Activated naive CD4-positive, alpha-beta T cell treated with anti-CD3 and anti-CD28 coated beads, Interleukin-2, amount 50 U/mL, for 24 hours (primary cell): Measurements from ENCODE around the gene NAGLU.
"Not testable (repeated sequence)": the region's sequence is repeated elsewhere in the genome, so short reads cannot be mapped to it uniquely, and the experiment has no call there.

Experiments
- H3K27ac Mint-ChIP-seq: one replicate; pipeline ENCODE4 v1.8.0; 2021; ENCODE audit warnings: mild to moderate bottlenecking, mixed read lengths
- H3K27me3 Mint-ChIP-seq: one replicate; pipeline ENCODE4 v1.8.0; 2021; ENCODE audit warnings: mixed read lengths
- H3K36me3 Mint-ChIP-seq: one replicate; pipeline ENCODE4 v1.8.0; 2021; ENCODE audit warnings: mixed read lengths
- H3K4me1 Mint-ChIP-seq: one replicate; pipeline ENCODE4 v1.8.0; 2021; ENCODE audit warnings: mixed read lengths
- H3K4me3 Mint-ChIP-seq: one replicate; pipeline ENCODE4 v1.8.0; 2021; ENCODE audit warnings: mild to moderate bottlenecking, mixed read lengths
- H3K9me3 Mint-ChIP-seq: one replicate; pipeline ENCODE4 v1.8.0; 2021; ENCODE audit warnings: mixed read lengths

Gene NAGLU

DNA sequence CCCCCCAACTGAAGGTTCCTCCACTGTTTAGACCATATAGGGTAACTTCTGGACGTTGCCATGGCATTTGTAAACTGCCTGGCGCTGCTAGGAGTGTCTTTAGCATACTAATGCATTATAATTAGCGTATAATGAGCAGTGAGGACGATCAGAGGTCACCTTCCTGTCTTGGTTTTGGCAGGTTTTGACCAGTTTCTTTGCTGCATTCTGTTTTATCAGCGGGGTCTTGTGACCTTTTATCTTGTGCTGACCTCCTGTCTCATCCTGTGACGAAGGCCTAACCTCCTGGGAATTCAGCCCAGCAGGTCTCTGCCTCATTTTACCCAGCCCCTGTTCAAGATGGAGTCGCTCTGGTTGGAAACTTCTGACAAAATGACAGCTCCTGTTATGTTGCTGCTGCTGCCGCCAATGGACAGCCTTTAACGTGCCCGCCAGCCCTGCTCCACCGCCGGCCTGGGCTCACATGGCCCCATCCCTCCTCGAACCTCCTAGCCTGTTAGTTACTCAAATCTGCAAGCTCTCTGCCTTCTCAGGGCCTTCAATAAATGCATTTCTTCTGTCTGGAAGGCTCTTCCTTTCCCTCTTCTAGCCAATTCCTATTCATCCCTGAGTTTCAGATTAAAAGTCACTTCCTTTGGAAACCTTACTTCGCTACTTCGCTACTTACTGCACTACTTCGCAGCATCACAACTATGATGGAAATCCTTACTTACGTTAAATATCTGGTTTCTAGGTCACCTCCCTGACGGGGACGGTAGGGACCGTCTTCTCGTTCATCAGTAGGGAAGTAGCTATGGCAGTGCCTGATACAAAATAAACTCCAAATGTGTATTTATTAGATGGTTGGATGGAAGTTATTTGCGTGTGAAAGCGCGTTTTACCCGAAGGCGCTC lies 640 bp upstream of the NAGLU start:
- H3K27me3 Mint-ChIP-seq = no peaks in the 10 kb centered on the region
- peak overlapping the region; percentile 79 for H3K27ac Mint-ChIP-seq
- H3K4me1 Mint-ChIP-seq = peaks cover 45% of the 10 kb centered on the region
- peaks cover 3% of the 10 kb centered on the region for H3K36me3 Mint-ChIP-seq
- no peaks in the 10 kb centered on the region for H3K9me3 Mint-ChIP-seq
- peak overlapping the region; percentile 88 for H3K4me3 Mint-ChIP-seq

- peak overlapping the region; percentile 81 for H3K27ac Mint-ChIP-seq
- H3K9me3 Mint-ChIP-seq = no peaks in the 10 kb centered on the region
- peaks cover 45% of the 10 kb centered on the region for H3K4me1 Mint-ChIP-seq
- H3K4me3 Mint-ChIP-seq = peak overlapping the region; percentile 87
- no peaks in the 10 kb centered on the region for H3K27me3 Mint-ChIP-seq
- H3K36me3 Mint-ChIP-seq = peaks cover 3% of the 10 kb centered on the region
Measured at GRCh38 chr17:42536372-42537155, 523 bp downstream of the NAGLU start.

- Mint-ChIP-seq H3K27ac (no peak overlapping the region), H3K9me3 (no peaks in the 10 kb centered on the region), H3K4me1 (peaks cover 43% of the 10 kb centered on the region), H3K27me3 (no peaks in the 10 kb centered on the region), H3K36me3 (peaks cover 3% of the 10 kb centered on the region), H3K4me3 (peak overlapping the region; percentile 87)
Measured at GRCh38 chr17:42537156-42537805, 1.2 kb downstream of the NAGLU start.

DNA sequence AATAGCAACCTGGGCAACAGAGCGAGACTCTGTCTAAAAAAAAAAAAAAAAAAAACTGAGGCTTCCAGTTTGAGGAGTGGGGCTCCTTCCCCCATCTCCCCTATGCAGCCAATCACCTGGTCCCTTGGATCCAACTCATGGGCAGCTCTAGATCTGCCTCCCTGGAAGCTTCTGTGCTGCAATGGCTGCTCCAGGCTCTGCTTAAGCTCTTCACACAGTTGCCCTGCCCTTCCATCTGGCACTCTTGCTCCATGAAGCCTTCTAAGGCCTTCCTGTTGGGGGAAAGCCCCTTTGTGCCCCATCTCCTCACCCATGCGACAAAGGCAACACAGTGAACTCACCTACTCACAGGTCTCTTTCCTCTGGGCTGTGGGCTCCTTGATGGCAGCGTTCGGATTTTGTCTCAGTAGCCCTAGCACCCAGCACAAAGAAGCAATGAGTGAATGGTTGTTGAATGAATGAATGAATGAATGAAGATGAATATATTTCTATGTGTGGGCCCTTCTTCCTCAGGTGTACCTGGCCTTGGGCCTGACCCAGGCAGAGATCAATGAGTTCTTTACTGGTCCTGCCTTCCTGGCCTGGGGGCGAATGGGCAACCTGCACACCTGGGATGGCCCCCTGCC lies 1.9 kb downstream of the NAGLU start:
- Mint-ChIP-seq H3K27me3 (no peaks in the 10 kb centered on the region), H3K9me3 (no peaks in the 10 kb centered on the region), H3K36me3 (peaks cover 3% of the 10 kb centered on the region), H3K27ac (no peak overlapping the region), H3K4me1 (peaks cover 43% of the 10 kb centered on the region), H3K4me3 (peak overlapping the region; percentile 72)

GRCh38 chr17:42538482-42538881 lies 2.4 kb downstream of the NAGLU start:
- Mint-ChIP-seq H3K4me1 (peaks cover 41% of the 10 kb centered on the region), H3K27me3 (no peaks in the 10 kb centered on the region), H3K9me3 (no peaks in the 10 kb centered on the region), H3K36me3 (peaks cover 3% of the 10 kb centered on the region), H3K4me3 (no peak overlapping the region), H3K27ac (no peak overlapping the region)

GRCh38 chr17:42540558-42540957 lies 4.5 kb downstream of the NAGLU start:
- H3K27me3 Mint-ChIP-seq, H3K27ac Mint-ChIP-seq, H3K4me3 Mint-ChIP-seq, H3K36me3 Mint-ChIP-seq, H3K9me3 Mint-ChIP-seq: not testable (repeated sequence)
- peaks cover 35% of the 10 kb centered on the region for H3K4me1 Mint-ChIP-seq

GRCh38 chr17:42541041-42541833 lies 5.2 kb downstream of the NAGLU start:
- no peaks in the 10 kb centered on the region for H3K27me3 Mint-ChIP-seq
- peak overlapping the region; percentile 62 for H3K4me3 Mint-ChIP-seq
- H3K9me3 Mint-ChIP-seq = no peaks in the 10 kb centered on the region
- H3K4me1 Mint-ChIP-seq = peaks cover 31% of the 10 kb centered on the region
- H3K27ac Mint-ChIP-seq = peak overlapping the region; percentile 62
- H3K36me3 Mint-ChIP-seq = peaks cover 3% of the 10 kb centered on the region

DNA sequence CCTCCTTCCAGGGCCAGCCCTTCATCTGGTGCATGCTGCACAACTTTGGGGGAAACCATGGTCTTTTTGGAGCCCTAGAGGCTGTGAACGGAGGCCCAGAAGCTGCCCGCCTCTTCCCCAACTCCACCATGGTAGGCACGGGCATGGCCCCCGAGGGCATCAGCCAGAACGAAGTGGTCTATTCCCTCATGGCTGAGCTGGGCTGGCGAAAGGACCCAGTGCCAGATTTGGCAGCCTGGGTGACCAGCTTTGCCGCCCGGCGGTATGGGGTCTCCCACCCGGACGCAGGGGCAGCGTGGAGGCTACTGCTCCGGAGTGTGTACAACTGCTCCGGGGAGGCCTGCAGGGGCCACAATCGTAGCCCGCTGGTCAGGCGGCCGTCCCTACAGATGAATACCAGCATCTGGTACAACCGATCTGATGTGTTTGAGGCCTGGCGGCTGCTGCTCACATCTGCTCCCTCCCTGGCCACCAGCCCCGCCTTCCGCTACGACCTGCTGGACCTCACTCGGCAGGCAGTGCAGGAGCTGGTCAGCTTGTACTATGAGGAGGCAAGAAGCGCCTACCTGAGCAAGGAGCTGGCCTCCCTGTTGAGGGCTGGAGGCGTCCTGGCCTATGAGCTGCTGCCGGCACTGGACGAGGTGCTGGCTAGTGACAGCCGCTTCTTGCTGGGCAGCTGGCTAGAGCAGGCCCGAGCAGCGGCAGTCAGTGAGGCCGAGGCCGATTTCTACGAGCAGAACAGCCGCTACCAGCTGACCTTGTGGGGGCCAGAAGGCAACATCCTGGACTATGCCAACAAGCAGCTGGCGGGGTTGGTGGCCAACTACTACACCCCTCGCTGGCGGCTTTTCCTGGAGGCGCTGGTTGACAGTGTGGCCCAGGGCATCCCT lies 7.4 kb downstream of the NAGLU start:
- H3K36me3 Mint-ChIP-seq = peaks cover 3% of the 10 kb centered on the region
- no peak overlapping the region for H3K27ac Mint-ChIP-seq

DNA sequence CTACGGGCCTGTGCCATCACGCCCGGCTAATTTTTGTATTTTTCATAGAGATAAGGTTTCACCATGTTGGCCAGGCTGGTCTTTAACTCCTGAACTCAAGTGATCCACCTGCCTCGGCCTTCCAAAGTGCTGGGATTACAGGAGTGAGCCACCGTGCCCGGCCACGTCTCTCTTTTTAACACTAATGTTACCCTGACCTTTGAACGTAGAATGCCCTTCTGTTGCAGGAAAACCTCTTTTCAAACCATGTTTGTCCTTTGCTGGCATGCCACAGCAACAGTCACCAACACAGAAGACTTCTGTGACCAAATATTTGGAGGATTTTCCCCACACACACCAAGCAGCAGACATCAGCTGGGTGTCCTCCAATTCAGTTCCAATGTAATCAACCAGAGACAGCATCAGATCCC lies 8.8 kb downstream of the NAGLU start:
- H3K27me3 Mint-ChIP-seq = no peaks in the 10 kb centered on the region
- no peak overlapping the region for H3K4me3 Mint-ChIP-seq
- H3K36me3 Mint-ChIP-seq = no peaks in the 10 kb centered on the region
- no peak overlapping the region for H3K27ac Mint-ChIP-seq
- peaks cover 18% of the 10 kb centered on the region for H3K4me1 Mint-ChIP-seq
- H3K9me3 Mint-ChIP-seq = no peaks in the 10 kb centered on the region

More for the DNA sequence above, 7.4 kb downstream of the NAGLU start:
- no peaks in the 10 kb centered on the region for H3K27me3 Mint-ChIP-seq
- H3K4me3 Mint-ChIP-seq = no peak overlapping the region
- H3K9me3 Mint-ChIP-seq = no peaks in the 10 kb centered on the region
- peaks cover 18% of the 10 kb centered on the region for H3K4me1 Mint-ChIP-seq

DNA sequence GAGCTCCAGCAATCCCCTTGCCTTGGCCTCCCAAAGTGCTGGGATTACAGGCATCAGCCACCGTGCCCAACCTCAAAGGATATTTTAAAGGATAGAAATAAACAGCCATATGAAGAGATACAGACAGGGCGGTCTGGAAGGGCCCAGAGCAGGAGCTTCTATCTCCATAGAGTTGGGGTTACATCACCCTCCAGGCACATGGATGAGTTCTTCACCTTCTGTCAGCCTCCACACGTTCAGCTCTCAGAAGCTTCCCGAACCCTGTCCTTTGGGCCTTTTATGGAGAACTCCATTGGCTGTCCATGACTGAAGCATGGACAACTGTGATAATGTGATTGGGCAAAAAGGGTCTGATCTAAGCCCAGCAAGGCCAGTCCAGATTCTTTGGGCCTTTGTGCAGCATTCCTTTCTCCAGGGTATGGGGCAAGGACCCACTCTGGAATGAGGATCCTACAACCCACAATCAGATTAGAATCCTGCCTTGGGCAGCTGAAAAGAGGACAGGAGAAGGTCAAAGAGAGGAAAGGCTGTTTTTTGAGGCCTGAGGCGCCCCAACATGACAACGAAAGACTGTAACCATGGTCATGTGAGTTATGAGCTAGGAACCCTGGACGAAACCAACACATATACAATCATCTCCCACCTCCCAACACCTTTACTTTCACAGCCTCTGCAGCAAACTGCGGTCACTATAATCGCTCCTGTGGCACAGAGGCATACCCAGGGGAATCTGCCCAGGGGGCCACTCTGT lies 9.9 kb downstream of the NAGLU start:
- not testable (repeated sequence) for H3K9me3 Mint-ChIP-seq, H3K36me3 Mint-ChIP-seq, H3K27ac Mint-ChIP-seq, H3K27me3 Mint-ChIP-seq, H3K4me3 Mint-ChIP-seq
- peaks cover 15% of the 10 kb centered on the region for H3K4me1 Mint-ChIP-seq

- Mint-ChIP-seq H3K4me1 (peaks cover 9% of the 10 kb centered on the region), H3K36me3 (no peaks in the 10 kb centered on the region), H3K9me3 (no peaks in the 10 kb centered on the region), H3K4me3 (no peak overlapping the region), H3K27ac (no peak overlapping the region), H3K27me3 (no peaks in the 10 kb centered on the region)
Measured at GRCh38 chr17:42547001-42547461, 11.0 kb downstream of the NAGLU start.

- no peaks in the 10 kb centered on the region for H3K27me3 Mint-ChIP-seq
- H3K4me1 Mint-ChIP-seq = peaks cover 9% of the 10 kb centered on the region
- no peak overlapping the region for H3K4me3 Mint-ChIP-seq
- no peaks in the 10 kb centered on the region for H3K9me3 Mint-ChIP-seq
- H3K27ac Mint-ChIP-seq = no peak overlapping the region
- no peaks in the 10 kb centered on the region for H3K36me3 Mint-ChIP-seq
Measured at GRCh38 chr17:42547698-42548069, 11.6 kb downstream of the NAGLU start.

DNA sequence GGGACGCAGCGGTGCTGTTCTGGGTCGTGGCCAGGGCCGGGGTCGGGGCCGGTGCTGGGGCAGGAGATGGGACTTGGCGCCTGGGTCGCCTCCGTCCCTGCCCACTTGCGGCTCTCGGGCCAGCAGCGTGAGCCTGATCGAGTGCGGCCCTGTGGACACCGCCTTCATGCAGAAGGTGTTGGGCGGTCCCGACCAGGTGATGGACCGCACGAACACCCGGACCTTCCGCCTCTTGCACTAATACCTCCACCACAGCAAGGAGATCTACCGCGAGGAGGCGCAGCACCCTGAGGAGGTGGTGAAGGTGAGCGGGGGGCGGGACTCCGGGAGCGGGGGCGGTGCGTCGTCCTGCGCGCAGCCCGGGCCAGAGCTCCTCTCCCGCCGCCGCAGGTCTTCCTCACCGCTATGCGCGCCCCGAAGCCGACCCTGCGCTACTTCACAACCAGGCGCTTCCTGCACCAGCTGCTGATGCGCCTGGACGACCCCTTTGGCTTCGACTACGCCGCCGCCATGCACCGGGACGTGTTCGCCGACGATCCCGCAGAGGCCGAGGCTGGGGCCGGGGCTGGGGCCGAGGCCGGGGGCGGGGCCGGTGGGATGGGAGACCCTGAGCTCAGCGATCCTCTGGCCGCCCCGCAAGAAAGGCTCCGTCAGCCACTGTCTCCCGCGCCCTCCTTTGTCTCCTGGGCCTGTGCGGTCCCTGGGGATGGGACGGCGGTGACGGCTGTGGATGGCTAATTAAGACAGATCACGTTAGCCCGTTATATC lies 12.2 kb downstream of the NAGLU start:
- Mint-ChIP-seq H3K36me3 (no peaks in the 10 kb centered on the region), H3K9me3 (no peaks in the 10 kb centered on the region), H3K4me1 (peaks cover 9% of the 10 kb centered on the region), H3K4me3 (peak overlapping the region; percentile 52), H3K27me3 (no peaks in the 10 kb centered on the region), H3K27ac (no peak overlapping the region)
